Neural cell (in vitro differentiated cells): ENCODE results near the gene TNFSF9. TPM values are rescaled to one million over a fixed set of nuclear protein-coding genes. Genes with fewer than 3 reads are reported as not detected.
"Not testable (repeated sequence)": the region's sequence is repeated elsewhere in the genome, so short reads cannot be mapped to it uniquely, and the experiment has no call there.

Experiments
- H2AFZ ChIP-seq: fragments of 200-600, 300-800 bp; sonication (generic), shearing (Covaris generic); 2 replicates; pipeline ENCODE4 v1.6.0; 2014; ENCODE audit warnings: low read depth, mild to moderate bottlenecking, antibody characterized with exemption, low read length, moderate library complexity
- H3F3A ChIP-seq: fragments of 200-600 bp; shearing (Covaris generic); 2 replicates; pipeline ENCODE4 v1.6.1; 2016; ENCODE audit warnings: mild to moderate bottlenecking, moderate library complexity, mixed read lengths, antibody characterized with exemption, low read length; ENCODE audit not compliant: insufficient read depth, poor library complexity, severe bottlenecking
- H3K27ac ChIP-seq: fragments of 200-600, 300-800 bp; sonication (generic), shearing (Covaris generic); 2 replicates; pipeline ENCODE4 v1.5.1; 2014; ENCODE audit warnings: mild to moderate bottlenecking, low read length, moderate library complexity
- H3K27me3 ChIP-seq: fragments of 300-800, 200-600 bp; sonication (generic), shearing (Covaris generic); 2 replicates; pipeline ENCODE4 v1.6.0; 2014; ENCODE audit warnings: mild to moderate bottlenecking, low read depth, low read length, moderate library complexity; ENCODE audit not compliant: insufficient read depth
- H3K36me3 ChIP-seq: fragments of 300-800, 200-600 bp; sonication (generic), shearing (Covaris generic); 2 replicates; pipeline ENCODE4 v1.5.1; 2014; ENCODE audit warnings: mild to moderate bottlenecking, antibody characterized with exemption, low read length, moderate library complexity; ENCODE audit not compliant: insufficient read depth
- H3K4me2 ChIP-seq: fragments of 300-800, 200-600 bp; sonication (generic), shearing (Covaris generic); 2 replicates; pipeline ENCODE4 v1.6.0; 2014; ENCODE audit warnings: mild to moderate bottlenecking, low read length
- H3K4me3 ChIP-seq: fragments of 300-800, 200-600 bp; sonication (generic), shearing (Covaris generic); 2 replicates; pipeline ENCODE4 v1.5.1; 2014; ENCODE audit warnings: mild to moderate bottlenecking, low read length, moderate library complexity
- H3K79me2 ChIP-seq: fragments of 200-600 bp; shearing (Covaris generic); replicated peaks from 2 replicates; pipeline ENCODE4 v1.6.0; 2014; ENCODE audit warnings: mild to moderate bottlenecking, low read length, moderate library complexity; ENCODE audit not compliant: insufficient read depth
- H3K9ac ChIP-seq: fragments of 300-800, 200-600 bp; sonication (generic), shearing (Covaris generic); 2 replicates; pipeline ENCODE4 v1.6.1; 2016; ENCODE audit warnings: mild to moderate bottlenecking, low read length, mixed read lengths
- H3K9me2 ChIP-seq: fragments of 200-600 bp; shearing (Covaris generic); 2 replicates; pipeline ENCODE4 v1.6.1; 2016; ENCODE audit warnings: mild to moderate bottlenecking, low read length, mixed read lengths; ENCODE audit not compliant: insufficient read depth
- H3K9me3 ChIP-seq: fragments of 200-600, 300-800 bp; sonication (generic), shearing (Covaris generic); 2 replicates; pipeline ENCODE4 v1.6.1; 2016; ENCODE audit warnings: mild to moderate bottlenecking, mixed run types, low read length, moderate library complexity, mixed read lengths
- H4K20me1 ChIP-seq: fragments of 200-600 bp; shearing (Covaris generic); 2 replicates; pipeline ENCODE4 v1.6.1; 2016; ENCODE audit warnings: mild to moderate bottlenecking, mixed run types; ENCODE audit not compliant: insufficient read depth
- CTCF ChIP-seq: fragments of 450-650 bp; IDR thresholded peaks from 2 replicates; pipeline ENCODE4 v1.5.1; 2014; ENCODE audit warnings: antibody characterized with exemption, mild to moderate bottlenecking, moderate library complexity; ENCODE audit not compliant: poor library complexity, severe bottlenecking
- EP300 ChIP-seq: fragments of 450-650 bp; conservative IDR thresholded peaks from 2 replicates; pipeline ENCODE4 v1.6.1; 2014; ENCODE audit warnings: antibody characterized with exemption, mild to moderate bottlenecking, moderate library complexity; ENCODE audit not compliant: poor library complexity, severe bottlenecking
- EZH2 ChIP-seq: fragments of 200-600, 300-800 bp; shearing (Covaris generic), sonication (generic); IDR thresholded peaks from 2 replicates; pipeline ENCODE4 v1.6.1; 2014; ENCODE audit warnings: antibody characterized with exemption, low read length, borderline replicate concordance, mild to moderate bottlenecking; ENCODE audit not compliant: insufficient read depth, poor library complexity, severe bottlenecking
- MXI1 ChIP-seq: fragments of 450-650 bp; conservative IDR thresholded peaks from 2 replicates; pipeline ENCODE4 v1.6.1; 2014; ENCODE audit warnings: antibody characterized with exemption, mild to moderate bottlenecking; ENCODE audit not compliant: poor library complexity, severe bottlenecking
- POLR2AphosphoS5 ChIP-seq: IDR thresholded peaks from 2 replicates; pipeline ENCODE4 v1.6.1; 2012
- RAD21 ChIP-seq: fragments of 450-650 bp; conservative IDR thresholded peaks from 2 replicates; pipeline ENCODE4 v1.6.1; 2014; ENCODE audit warnings: antibody characterized with exemption, mild to moderate bottlenecking, moderate library complexity
- REST ChIP-seq: IDR thresholded peaks from 2 replicates; pipeline ENCODE4 v1.6.1; 2012; ENCODE audit warnings: borderline replicate concordance
- SMC3 ChIP-seq: fragments of 450-650 bp; conservative IDR thresholded peaks from 2 replicates; pipeline ENCODE4 v1.6.1; 2014; ENCODE audit warnings: antibody characterized with exemption, mild to moderate bottlenecking, moderate library complexity; ENCODE audit not compliant: poor library complexity
- TAF1 ChIP-seq: IDR thresholded peaks from 2 replicates; pipeline ENCODE4 v1.6.1; 2012; ENCODE audit warnings: low read depth
- polyA plus RNA-seq: library from polyadenylated mRNA; depleted of rRNA; stranded (reverse); fragments of >200 nt; gene quantifications from 2 replicates; pipeline ENCODE4 v1.2.3, GENCODE V29; 2014

TNFSF9 gene
- polyA plus RNA-seq, 1 donor from 2014 or later: 1.3 TPM

- Histone ChIP-seq H3K27me3 (no peaks in the 10 kb centered on the region), H3K4me3 (no peak overlapping the region), H3K9me3 (no peaks in the 10 kb centered on the region), H3K27ac (no peak overlapping the region), H4K20me1 (no peaks in the 10 kb centered on the region), H3K79me2 (no peaks in the 10 kb centered on the region), H3F3A (no peaks in the 10 kb centered on the region), H3K4me2 (no peak overlapping the region), H3K36me3 (no peaks in the 10 kb centered on the region), H3K9ac (no peak overlapping the region), H2AFZ (no peak overlapping the region), H3K9me2 (no peaks in the 10 kb centered on the region)
- TF ChIP-seq EP300: no peak
- TF ChIP-seq EZH2: no peak
- TF ChIP-seq TAF1: no peak
- no peak for TF ChIP-seq RAD21
- no peak for TF ChIP-seq SMC3
- no peak for TF ChIP-seq CTCF
- no peak for TF ChIP-seq MXI1
- TF ChIP-seq REST: no peak
- TF ChIP-seq POLR2AphosphoS5: no peak
Observed at GRCh38 chr19:6579450-6580178, 48.8 kb downstream of the TNFSF9 start.

- Histone ChIP-seq H3K4me2 (no peak overlapping the region), H3K79me2 (no peaks in the 10 kb centered on the region), H3F3A (no peaks in the 10 kb centered on the region), H3K4me3 (no peak overlapping the region), H3K27ac (no peak overlapping the region), H4K20me1 (no peaks in the 10 kb centered on the region), H3K36me3 (no peaks in the 10 kb centered on the region), H3K9me3 (no peaks in the 10 kb centered on the region), H2AFZ (no peak overlapping the region), H3K27me3 (peaks cover 2% of the 10 kb centered on the region), H3K9ac (no peak overlapping the region), H3K9me2 (no peaks in the 10 kb centered on the region)
- TF ChIP-seq MXI1 (no peak), EZH2 (no peak), SMC3 (no peak)
Observed at GRCh38 chr19:6580313-6580712, 49.5 kb downstream of the TNFSF9 start.

- H3K9me2 ChIP-seq, H3K79me2 ChIP-seq, H3K4me3 ChIP-seq, H3K9me3 ChIP-seq, H3K9ac ChIP-seq, H3K27ac ChIP-seq, H3K36me3 ChIP-seq, H3K4me2 ChIP-seq, H4K20me1 ChIP-seq, H2AFZ ChIP-seq, H3F3A ChIP-seq: not testable (repeated sequence)
- H3K27me3 ChIP-seq: peaks cover 27% of the 10 kb centered on the region
Observed at GRCh38 chr19:6582515-6583484, 52.0 kb downstream of the TNFSF9 start.
